Right atrium auricular region (tissue), 2 donors: ENCODE data around the gene SDSL. TPM values are rescaled to one million over a fixed set of nuclear protein-coding genes. Genes with fewer than 3 reads are reported as not detected.
A peak's percentile ranks its signal among the peaks of the same experiment; 100 is the strongest.

Source experiments
- DNase-seq: peaks from one replicate; pipeline ENCODE4 v3.0.0-alpha.2; 2019; ENCODE audit warnings: low spot score
- H3K27ac ChIP-seq, 2 donors: fragments of 200-600 bp; sonication (generic); 1 replicate in 1 of 2; 2 replicates in 1 of 2; pipeline ENCODE4 v1.5.1; 2016 to 2019
- H3K27me3 ChIP-seq, 2 donors: fragments of 200-600 bp; sonication (generic); one replicate each; pipeline versions ENCODE4 v1.5.1 to v1.6.0; 2017 to 2019
- H3K36me3 ChIP-seq: fragments of 200-600 bp; sonication (generic); one replicate; pipeline ENCODE4 v1.5.1; 2016
- H3K4me1 ChIP-seq, 2 donors: fragments of 200-600 bp; sonication (generic); one replicate each; pipeline versions ENCODE4 v1.5.1 to v1.6.0; 2017 to 2019
- H3K4me3 ChIP-seq, 2 donors: fragments of 200-600 bp; sonication (generic); 1 replicate in 1 of 2; 2 replicates in 1 of 2; pipeline ENCODE4 v1.5.1; 2017 to 2019; ENCODE audit warnings: mild to moderate bottlenecking in 1 of 2, moderate library complexity in 1 of 2
- H3K9me3 ChIP-seq, 2 donors: fragments of 200-600 bp; sonication (generic); one replicate each; pipeline ENCODE4 v1.5.1; 2019
- CTCF ChIP-seq, 2 donors: fragments of 200-600 bp; sonication (generic); IDR thresholded peaks; one replicate each; pipeline ENCODE4 v1.5.1; 2019; ENCODE audit warnings: antibody characterized with exemption in 2 of 2
- total RNA-seq, 2 donors: library from RNA; depleted of rRNA; stranded (reverse); fragments of >200 nt; gene quantifications; one replicate each; pipeline ENCODE4 v1.1.0, GENCODE V29; 2016

SDSL gene
- total RNA-seq, 2 donors from 2014 or later: 2.8 to 5.5 TPM

GRCh38 chr12:113401066-113402000 is 20.8 kb upstream of the SDSL start:
- DNase-seq: no peak
- TF ChIP-seq CTCF (IDR thresholded peaks at IDR 0.05): no peak
- Histone ChIP-seq H3K27ac (no peak overlapping the region), H3K36me3 (no peaks in the 10 kb centered on the region), H3K4me1 (peaks cover 0 to 4% of the 10 kb centered on the region in 2 donors), H3K27me3 (no peaks in the 10 kb centered on the region), H3K9me3 (no peaks in the 10 kb centered on the region), H3K4me3 (no peak overlapping the region)

- Histone ChIP-seq H3K4me1 (peaks cover 0 to 4% of the 10 kb centered on the region in 2 donors), H3K4me3 (no peak overlapping the region), H3K27ac (no peak overlapping the region), H3K36me3 (no peaks in the 10 kb centered on the region), H3K27me3 (no peaks in the 10 kb centered on the region), H3K9me3 (no peaks in the 10 kb centered on the region)
- no peak for TF ChIP-seq CTCF (IDR thresholded peaks at IDR 0.05)
- DNase-seq: no peak
Observed at GRCh38 chr12:113402586-113403260, 19.5 kb upstream of the SDSL start.

- Histone ChIP-seq H3K36me3 (no peaks in the 10 kb centered on the region), H3K4me1 (peaks cover 0 to 4% of the 10 kb centered on the region in 2 donors), H3K4me3 (peak within 1 kb of the TSS in 1 of 2 donors; percentile 12), H3K9me3 (no peaks in the 10 kb centered on the region), H3K27ac (no peak within 1 kb of the TSS), H3K27me3 (no peaks in the 10 kb centered on the region)
- no peak for DNase-seq
- no peak for TF ChIP-seq CTCF (IDR thresholded peaks at IDR 0.05)
Observed at GRCh38 chr12:113403435-113404415, 18.5 kb upstream of the SDSL start, which contains the start of gene SDS. SDS (minus strand) TSS chr12:113403887; CDS start chr12:113399708, 4,179 bp downstream.

GRCh38 chr12:113405694-113406093 is 16.5 kb upstream of the SDSL start:
- Histone ChIP-seq H3K9me3 (no peaks in the 10 kb centered on the region), H3K4me1 (peaks cover 0 to 4% of the 10 kb centered on the region in 2 donors), H3K4me3 (no peak overlapping the region), H3K27me3 (no peaks in the 10 kb centered on the region), H3K27ac (no peak overlapping the region), H3K36me3 (no peaks in the 10 kb centered on the region)
- TF ChIP-seq CTCF (IDR thresholded peaks at IDR 0.05): no peak
- DNase-seq: no peak

GRCh38 chr12:113407931-113408600 is 14.1 kb upstream of the SDSL start:
- H3K4me3 ChIP-seq: no peak overlapping the region
- no peak for TF ChIP-seq CTCF (IDR thresholded peaks at IDR 0.05)
- H3K9me3 ChIP-seq: no peaks in the 10 kb centered on the region
- H3K36me3 ChIP-seq: no peaks in the 10 kb centered on the region
- peaks cover 0 to 4% of the 10 kb centered on the region in 2 donors for H3K4me1 ChIP-seq
- no peak overlapping the region for H3K27ac ChIP-seq
- DNase-seq: no peak
- H3K27me3 ChIP-seq: no peaks in the 10 kb centered on the region
